ENCODE results near the gene HOXD9.

- no peak for TF ChIP-seq POLR2A (IDR thresholded peaks at IDR 0.05)
- no peak for TF ChIP-seq CTCF (IDR thresholded peaks at IDR 0.05)
Observed at GRCh38 chr2:176123411-176124109, 1.0 kb downstream of the HOXD9 start.
